RWPE2 (cell line): ENCODE data around the gene UQCC2.

Experiments
- ATAC-seq: fragments of 200-7000 bp; cut with Tn5 transposase; 3 replicates; pipeline ENCODE4 v1.9.1; 2021; ENCODE audit warnings: low read depth
- DNase-seq: peaks from one replicate; pipeline ENCODE4 v3.0.0-alpha.2; 2020; ENCODE audit warnings: low spot score
- H3K27ac ChIP-seq: fragments of 450-650 bp; 2 replicates; pipeline ENCODE4 v1.5.1; 2017; ENCODE audit warnings: mild to moderate bottlenecking; ENCODE audit not compliant: poor library complexity, severe bottlenecking
- H3K27me3 ChIP-seq: fragments of 250-450 bp; sonication (Bioruptor Pico); 2 replicates; pipeline ENCODE4 v1.5.1; 2021; ENCODE audit warnings: mild to moderate bottlenecking, moderate library complexity; ENCODE audit not compliant: insufficient read depth, poor library complexity, severe bottlenecking
- H3K36me3 ChIP-seq: fragments of 250-450 bp; sonication (Bioruptor Pico); 2 replicates; pipeline ENCODE4 v1.5.1; 2020; ENCODE audit warnings: low read depth, mild to moderate bottlenecking, moderate library complexity
- H3K4me1 ChIP-seq: fragments of 250-450 bp; sonication (Bioruptor Pico); 2 replicates; pipeline ENCODE4 v1.5.1; 2021; ENCODE audit warnings: mild to moderate bottlenecking, moderate library complexity; ENCODE audit not compliant: insufficient read depth, poor library complexity, severe bottlenecking
- H3K4me3 ChIP-seq: fragments of 250-450 bp; sonication (Bioruptor Pico); 2 replicates; pipeline ENCODE4 v1.5.1; 2021; ENCODE audit warnings: mild to moderate bottlenecking, moderate library complexity; ENCODE audit not compliant: severe bottlenecking
- H3K9me3 ChIP-seq: fragments of 250-450 bp; sonication (Bioruptor Pico); 2 replicates; pipeline ENCODE4 v1.5.1; 2021; ENCODE audit warnings: mild to moderate bottlenecking, moderate library complexity; ENCODE audit not compliant: severe bottlenecking
- TF ChIP-seq, protein P1 (sequence below): fragments of 450-650 bp; IDR thresholded peaks from one replicate; pipeline ENCODE4 v1.5.1; 2017; ENCODE audit warnings: mild to moderate bottlenecking, moderate library complexity; ENCODE audit not compliant: poor library complexity, severe bottlenecking

Gene UQCC2

DNA sequence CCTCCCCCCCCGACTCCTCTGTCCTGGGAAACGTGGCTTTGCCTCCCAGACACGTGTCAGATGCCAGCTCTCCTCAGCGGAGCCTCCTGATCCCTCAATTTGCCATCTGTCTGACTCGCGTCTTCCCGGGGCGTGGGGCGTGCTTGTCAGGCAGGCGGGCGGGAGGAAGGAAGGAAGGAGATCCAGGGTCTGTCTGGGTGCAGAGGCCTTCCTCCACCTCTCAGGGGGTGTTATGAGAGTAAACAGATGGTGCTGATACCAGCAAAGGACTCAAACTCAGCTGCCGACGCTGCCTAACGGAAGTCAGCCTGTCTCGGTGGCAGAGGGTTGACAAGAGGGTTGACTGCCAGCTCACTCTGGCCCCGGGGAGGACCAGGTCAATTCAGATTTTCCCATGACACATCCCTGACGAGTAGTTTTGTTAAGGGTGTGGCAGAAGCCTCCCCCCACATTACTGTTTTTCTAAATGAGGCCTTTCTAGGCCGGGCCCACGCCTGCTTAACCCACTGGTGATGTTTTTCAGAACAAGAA, 17.0 kb downstream of the UQCC2 start:
- peak; percentile 19; the same call in 2 of the 3 replicates for ATAC-seq
- Histone ChIP-seq H3K27ac (peak overlapping the region; percentile 60), H3K4me3 (no peak overlapping the region), H3K4me1 (peaks cover 39% of the 10 kb centered on the region), H3K27me3 (no peaks in the 10 kb centered on the region), H3K36me3 (peaks cover 98% of the 10 kb centered on the region), H3K9me3 (no peaks in the 10 kb centered on the region)
- peak; percentile 68 for DNase-seq
- TF ChIP-seq, protein P1, sequence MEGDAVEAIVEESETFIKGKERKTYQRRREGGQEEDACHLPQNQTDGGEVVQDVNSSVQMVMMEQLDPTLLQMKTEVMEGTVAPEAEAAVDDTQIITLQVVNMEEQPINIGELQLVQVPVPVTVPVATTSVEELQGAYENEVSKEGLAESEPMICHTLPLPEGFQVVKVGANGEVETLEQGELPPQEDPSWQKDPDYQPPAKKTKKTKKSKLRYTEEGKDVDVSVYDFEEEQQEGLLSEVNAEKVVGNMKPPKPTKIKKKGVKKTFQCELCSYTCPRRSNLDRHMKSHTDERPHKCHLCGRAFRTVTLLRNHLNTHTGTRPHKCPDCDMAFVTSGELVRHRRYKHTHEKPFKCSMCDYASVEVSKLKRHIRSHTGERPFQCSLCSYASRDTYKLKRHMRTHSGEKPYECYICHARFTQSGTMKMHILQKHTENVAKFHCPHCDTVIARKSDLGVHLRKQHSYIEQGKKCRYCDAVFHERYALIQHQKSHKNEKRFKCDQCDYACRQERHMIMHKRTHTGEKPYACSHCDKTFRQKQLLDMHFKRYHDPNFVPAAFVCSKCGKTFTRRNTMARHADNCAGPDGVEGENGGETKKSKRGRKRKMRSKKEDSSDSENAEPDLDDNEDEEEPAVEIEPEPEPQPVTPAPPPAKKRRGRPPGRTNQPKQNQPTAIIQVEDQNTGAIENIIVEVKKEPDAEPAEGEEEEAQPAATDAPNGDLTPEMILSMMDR = no peak

DNA sequence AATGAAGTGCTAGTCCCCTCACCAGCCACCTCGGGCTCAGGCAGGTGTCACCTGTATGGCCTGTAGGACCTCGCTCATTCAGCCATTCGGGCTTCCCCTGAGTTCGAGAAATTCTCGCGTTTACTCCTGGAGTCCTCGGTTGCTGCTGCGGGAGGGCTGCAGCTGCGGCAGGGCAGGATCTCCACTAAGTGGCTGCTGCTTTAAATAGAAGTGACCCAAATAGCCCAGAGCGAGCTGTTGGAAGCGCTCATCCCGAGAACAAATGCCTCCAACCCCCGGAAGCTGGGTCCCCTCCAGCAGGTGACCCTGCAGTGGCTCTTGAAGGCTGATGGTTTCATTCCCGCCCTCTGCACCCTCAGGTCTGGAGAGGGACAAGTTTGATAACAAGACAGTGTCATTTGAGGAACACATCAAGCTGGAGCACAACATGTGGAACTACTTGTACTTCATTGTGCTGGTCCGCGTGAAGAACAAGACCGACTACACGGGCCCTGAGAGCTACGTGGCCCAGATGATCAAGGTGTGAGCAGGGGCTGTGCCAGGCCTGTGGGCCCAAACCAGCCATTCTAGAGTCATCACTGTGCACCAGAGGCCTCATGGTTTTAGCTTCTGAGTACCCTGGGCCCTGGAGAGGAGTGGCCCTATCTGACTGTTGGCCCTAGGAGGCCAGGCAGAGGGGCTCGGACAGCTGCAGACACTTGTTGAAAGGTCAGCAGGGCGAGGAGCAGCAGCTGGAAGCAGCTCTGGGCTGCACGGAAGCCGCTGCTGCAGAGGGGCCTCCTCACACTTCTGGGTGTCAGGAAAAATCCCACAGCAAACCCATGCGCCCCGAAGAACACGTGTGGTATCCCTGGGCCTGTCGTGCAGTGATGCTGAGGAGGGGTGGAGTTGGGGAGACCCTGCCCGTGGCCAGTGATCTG, 18.1 kb downstream of the UQCC2 start:
- peak overlapping the region; percentile 60 for H3K27ac ChIP-seq

DNA sequence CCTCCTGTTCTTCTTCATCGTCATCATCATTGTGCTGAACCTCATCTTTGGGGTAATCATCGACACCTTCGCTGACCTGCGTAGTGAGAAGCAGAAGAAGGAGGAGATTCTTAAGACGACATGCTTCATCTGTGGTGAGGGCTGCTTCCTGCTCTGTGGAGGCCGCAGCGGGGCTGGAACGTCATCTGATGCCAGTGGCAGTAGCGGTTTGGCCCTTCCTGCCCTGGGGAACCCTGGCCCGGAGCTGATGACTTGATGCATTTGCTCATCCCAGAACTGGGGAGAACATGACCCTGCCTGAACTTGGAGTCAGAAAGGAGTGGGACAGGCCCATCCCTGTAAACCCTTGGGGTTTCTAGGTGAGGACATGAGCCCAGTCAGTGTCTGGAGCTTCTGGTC, 18.7 kb downstream of the UQCC2 start:
- DNase-seq (peak; percentile 57), ATAC-seq (no peak)
- H3K4me1 ChIP-seq = peaks cover 39% of the 10 kb centered on the region
- no peaks in the 10 kb centered on the region for H3K9me3 ChIP-seq
- H3K4me3 ChIP-seq = no peak overlapping the region
- TF ChIP-seq, protein P1 = no peak
- peaks cover 93% of the 10 kb centered on the region for H3K36me3 ChIP-seq
- no peak overlapping the region for H3K27ac ChIP-seq
- no peaks in the 10 kb centered on the region for H3K27me3 ChIP-seq

More for the DNA sequence above, 18.1 kb downstream of the UQCC2 start:
- TF ChIP-seq, protein P1 = no peak
- Histone ChIP-seq H3K9me3 (no peaks in the 10 kb centered on the region), H3K4me1 (peaks cover 39% of the 10 kb centered on the region), H3K36me3 (peaks cover 98% of the 10 kb centered on the region), H3K4me3 (no peak overlapping the region), H3K27me3 (no peaks in the 10 kb centered on the region)
- no peak for ATAC-seq
- DNase-seq = peak; percentile 41

DNA sequence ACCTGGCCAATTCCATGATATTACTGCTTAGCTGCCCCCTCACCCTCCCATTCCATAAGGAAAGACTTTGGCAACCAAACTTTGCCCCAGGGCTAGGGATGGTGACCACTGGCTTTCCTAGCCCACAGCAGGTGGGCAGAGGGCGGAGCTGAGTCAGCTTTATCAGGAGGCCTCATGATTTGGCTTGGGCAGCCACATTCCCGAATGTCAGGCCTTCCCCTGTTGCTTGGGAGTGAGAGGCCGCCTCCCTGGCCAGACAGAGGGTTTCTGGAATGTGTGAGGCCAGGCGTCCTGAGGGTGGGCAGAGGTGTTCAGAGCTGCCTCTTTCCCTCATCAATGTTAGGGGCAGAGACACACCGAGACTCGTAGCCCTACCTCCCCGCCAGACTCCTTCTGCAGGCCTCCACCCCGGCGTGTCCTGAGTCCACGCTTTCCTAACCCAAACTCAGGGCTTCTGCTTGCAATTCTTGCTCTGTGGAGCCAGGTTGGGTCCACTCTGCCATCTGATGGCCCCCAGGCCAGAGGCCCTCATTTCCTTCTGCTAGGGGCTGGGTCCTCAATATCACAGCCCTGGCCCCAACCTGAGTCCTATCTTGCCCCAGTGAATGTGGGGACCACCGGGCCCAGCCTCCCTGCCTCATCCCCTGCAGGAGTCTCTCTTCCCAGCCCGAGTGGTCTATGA, 19.3 kb downstream of the UQCC2 start:
- H3K36me3 ChIP-seq = peaks cover 92% of the 10 kb centered on the region
- ATAC-seq (0 out of 3 replicates have a peak, but pooled peaks have one; percentile 6), DNase-seq (peak; percentile 50)
- peaks cover 39% of the 10 kb centered on the region for H3K4me1 ChIP-seq
- no peak overlapping the region for H3K4me3 ChIP-seq
- TF ChIP-seq, protein P1 = no peak
- no peaks in the 10 kb centered on the region for H3K27me3 ChIP-seq
- H3K9me3 ChIP-seq = no peaks in the 10 kb centered on the region
- H3K27ac ChIP-seq = no peak overlapping the region
